Upper lobe of left lung (tissue), 6 donors: Measurements from ENCODE around the gene COA5. TPM values are rescaled to one million over a fixed set of nuclear protein-coding genes. Genes with fewer than 3 reads are reported as not detected.

ENCODE experiments used
- ATAC-seq, 2 donors: fragments of 200-7000 bp; cut with Tn5 transposase; one replicate each; pipeline ENCODE4 v1.9.1; 2022; ENCODE audit warnings: mild to moderate bottlenecking in 2 of 2, moderate library complexity in 2 of 2; ENCODE audit not compliant: low FRiP score in 2 of 2
- DNase-seq, 2 donors: peaks; one replicate each; pipeline ENCODE4 v3.0.0-alpha.2; 2019 to 2020
- H3K27ac ChIP-seq, 4 donors: fragments of 200-600 bp; sonication (generic); one replicate each; pipeline ENCODE4 v1.5.1; 2016 to 2019
- H3K27me3 ChIP-seq, 4 donors: fragments of 200-600 bp; sonication (generic); one replicate each; pipeline ENCODE4 v1.5.1; 2017 to 2019
- H3K36me3 ChIP-seq, 4 donors: fragments of 200-600 bp; sonication (generic); one replicate each; pipeline ENCODE4 v1.5.1; 2016 to 2019
- H3K4me1 ChIP-seq, 4 donors: fragments of 200-600 bp; sonication (generic); one replicate each; pipeline ENCODE4 v1.5.1; 2018 to 2019
- H3K4me3 ChIP-seq, 4 donors: fragments of 200-600 bp; sonication (generic); one replicate each; pipeline ENCODE4 v1.5.1; 2017 to 2019; ENCODE audit warnings: mild to moderate bottlenecking in 2 of 4, moderate library complexity in 1 of 4
- H3K9me3 ChIP-seq, 4 donors: fragments of 200-600 bp; sonication (generic); one replicate each; pipeline ENCODE4 v1.5.1; 2018 to 2019
- EP300 ChIP-seq, 4 donors: sonication (generic); formaldehyde crosslinking; IDR thresholded peaks; one replicate each; pipeline ENCODE4 v1.5.1; 2017; ENCODE audit warnings: antibody characterized with exemption in 4 of 4, control low read depth in 2 of 4
- POLR2A ChIP-seq, 4 donors: fragments of 450-650 bp; IDR thresholded peaks; one replicate each; pipeline ENCODE4 v1.5.1; 2016 to 2017; ENCODE audit warnings: antibody characterized with exemption in 4 of 4, mild to moderate bottlenecking in 2 of 4
- POLR2AphosphoS5 ChIP-seq, 2 donors: sonication (generic); formaldehyde crosslinking; IDR thresholded peaks; one replicate each; pipeline ENCODE4 v1.5.1; 2017; ENCODE audit warnings: antibody characterized with exemption in 2 of 2
- WGBS, 2 donors: methylation state at CpG; one replicate each; pipeline ENCODE4 v1.1.5; 2017 to 2018; 5-methylcytosine and 5-hydroxymethylcytosine counted together
- total RNA-seq, 6 donors: library from RNA; depleted of rRNA in 4 of 6; stranded (reverse); fragments of >200 nt in 4 of 6; gene quantifications; one replicate each; pipeline versions ENCODE4 v1.1.0 to v1.2.1, GENCODE V29; 2016 to 2021
- TF ChIP-seq, protein P1 (sequence below), 6 experiments: fragments of 450-650 bp in 4 of 6; fragments of 200-600 bp in 2 of 6; sonication (generic) in 2 of 6; IDR thresholded peaks; one replicate each; pipeline ENCODE4 v1.5.1; 2016 to 2019; ENCODE audit warnings: antibody characterized with exemption in 6 of 6
- donor health status: DM: no; HTN: no; CAD: no; lungs with moderate emphysema.
- donor health status: DM: no; HTN: yes; CAD: no; lungs with severe emphysema.

The COA5 gene
- total RNA-seq, 6 donors from 2014 or later: 22.8 to 37.7 (median 27.0) TPM

DNA sequence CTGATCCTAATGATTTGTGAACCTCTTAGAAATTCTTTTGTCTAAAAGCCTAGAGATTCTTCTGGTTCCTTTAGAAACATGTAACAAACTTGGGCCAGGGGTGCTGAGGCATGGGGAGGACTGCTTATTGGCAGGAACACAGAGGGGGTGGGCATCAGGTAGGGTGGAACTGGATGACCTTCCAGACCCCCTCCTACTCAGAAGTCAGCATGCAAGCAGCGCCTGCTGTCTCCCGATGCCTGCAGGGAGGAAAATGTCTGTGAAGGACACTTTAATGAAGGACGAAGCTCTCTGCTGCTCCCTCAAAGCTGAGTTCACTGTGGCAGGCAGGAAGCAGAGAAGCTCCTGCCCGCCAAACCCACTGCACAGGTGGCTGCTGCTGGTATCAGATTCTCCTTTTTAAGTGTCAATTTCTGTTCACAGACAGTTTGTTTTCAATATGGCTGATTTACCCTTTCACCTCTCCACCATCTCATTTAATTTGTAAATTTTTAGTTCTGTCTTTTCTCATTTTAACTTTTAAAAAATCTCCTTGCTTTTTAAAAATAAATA is 19.4 kb downstream of the COA5 start:
- TF ChIP-seq POLR2AphosphoS5 (IDR thresholded peaks at IDR 0.05): no peak
- TF ChIP-seq, protein P1, sequence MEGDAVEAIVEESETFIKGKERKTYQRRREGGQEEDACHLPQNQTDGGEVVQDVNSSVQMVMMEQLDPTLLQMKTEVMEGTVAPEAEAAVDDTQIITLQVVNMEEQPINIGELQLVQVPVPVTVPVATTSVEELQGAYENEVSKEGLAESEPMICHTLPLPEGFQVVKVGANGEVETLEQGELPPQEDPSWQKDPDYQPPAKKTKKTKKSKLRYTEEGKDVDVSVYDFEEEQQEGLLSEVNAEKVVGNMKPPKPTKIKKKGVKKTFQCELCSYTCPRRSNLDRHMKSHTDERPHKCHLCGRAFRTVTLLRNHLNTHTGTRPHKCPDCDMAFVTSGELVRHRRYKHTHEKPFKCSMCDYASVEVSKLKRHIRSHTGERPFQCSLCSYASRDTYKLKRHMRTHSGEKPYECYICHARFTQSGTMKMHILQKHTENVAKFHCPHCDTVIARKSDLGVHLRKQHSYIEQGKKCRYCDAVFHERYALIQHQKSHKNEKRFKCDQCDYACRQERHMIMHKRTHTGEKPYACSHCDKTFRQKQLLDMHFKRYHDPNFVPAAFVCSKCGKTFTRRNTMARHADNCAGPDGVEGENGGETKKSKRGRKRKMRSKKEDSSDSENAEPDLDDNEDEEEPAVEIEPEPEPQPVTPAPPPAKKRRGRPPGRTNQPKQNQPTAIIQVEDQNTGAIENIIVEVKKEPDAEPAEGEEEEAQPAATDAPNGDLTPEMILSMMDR (IDR thresholded peaks at IDR 0.05): no peak
- TF ChIP-seq EP300 (IDR thresholded peaks at IDR 0.05): no peak
- TF ChIP-seq POLR2A (IDR thresholded peaks at IDR 0.05): no peak
- ATAC-seq (no peak), DNase-seq (no peak)
- no peak overlapping the region for H3K27ac ChIP-seq
- H3K4me3 ChIP-seq: no peak overlapping the region
- no peaks in the 10 kb centered on the region for H3K4me1 ChIP-seq
- H3K36me3 ChIP-seq: peaks cover 0 to 35% (median 18%) of the 10 kb centered on the region in 4 donors
- no peaks in the 10 kb centered on the region for H3K27me3 ChIP-seq
- 83 to 92% methylated on average over 2 to 4 of the region's 4 CpGs for WGBS, 2 donors
- no peaks in the 10 kb centered on the region for H3K9me3 ChIP-seq

DNA sequence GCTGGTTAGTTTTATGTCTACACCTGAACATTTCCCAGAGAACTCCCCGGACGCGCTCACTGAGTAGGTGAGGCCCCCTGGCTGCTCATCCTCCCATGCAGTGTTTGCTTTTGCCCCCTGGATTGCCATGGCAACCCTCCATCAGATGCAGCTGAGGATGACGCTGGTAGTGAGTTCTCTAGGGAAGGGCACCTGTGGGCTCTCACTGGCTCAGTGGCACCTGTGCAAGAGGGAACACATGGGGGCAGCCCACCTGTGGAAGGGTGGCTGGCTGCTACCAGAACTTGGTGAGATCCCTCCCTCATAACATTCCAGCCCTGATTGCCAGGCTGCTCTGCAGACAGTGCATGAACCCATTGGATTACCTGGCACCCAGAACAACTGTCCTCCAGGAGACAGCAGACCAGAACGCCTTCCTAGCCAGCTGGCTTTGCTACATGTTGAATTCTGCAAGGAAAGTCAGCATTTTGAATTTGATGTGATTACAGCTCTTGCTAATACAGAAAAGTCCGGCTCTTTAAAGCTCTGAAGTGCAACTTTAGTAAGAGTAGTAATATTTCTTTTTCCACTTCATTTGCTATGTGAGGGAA is 21.7 kb downstream of the COA5 start:
- Histone ChIP-seq H3K27ac (no peak overlapping the region), H3K9me3 (no peaks in the 10 kb centered on the region), H3K36me3 (peaks cover 0 to 52% (median 28%) of the 10 kb centered on the region in 4 donors), H3K4me1 (no peaks in the 10 kb centered on the region), H3K27me3 (no peaks in the 10 kb centered on the region), H3K4me3 (no peak overlapping the region)
- ATAC-seq: no peak
- DNase-seq: no peak
- TF ChIP-seq EP300 (IDR thresholded peaks at IDR 0.05) (no peak), POLR2AphosphoS5 (IDR thresholded peaks at IDR 0.05) (no peak), POLR2A (IDR thresholded peaks at IDR 0.05) (no peak)
- TF ChIP-seq, protein P1 (IDR thresholded peaks at IDR 0.05): no peak
- WGBS, 2 donors: 93 to 95% methylated on average over 5 to 6 of the region's 6 CpGs

DNA sequence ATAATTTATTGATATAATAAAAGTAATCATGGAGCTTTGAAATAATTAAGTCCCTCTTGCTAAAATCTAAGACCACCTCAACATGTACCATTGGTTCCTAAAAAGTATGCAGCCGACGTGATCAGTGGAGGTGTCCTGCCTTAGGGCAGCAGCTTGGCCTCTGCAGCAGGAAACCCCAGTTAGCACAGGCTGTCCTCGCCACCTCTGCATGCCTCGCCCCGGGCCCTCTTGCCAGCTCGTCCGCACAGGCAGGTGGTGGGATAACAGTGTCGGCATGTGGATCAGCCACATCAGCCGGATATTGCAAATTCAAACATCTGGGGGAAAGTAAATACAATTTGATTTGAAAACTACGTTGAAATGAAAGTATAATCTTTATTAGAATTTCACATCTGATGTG is 22.9 kb downstream of the COA5 start:
- Histone ChIP-seq H3K4me3 (no peak overlapping the region), H3K36me3 (peaks cover 0 to 50% (median 24%) of the 10 kb centered on the region in 4 donors), H3K9me3 (no peaks in the 10 kb centered on the region), H3K4me1 (no peaks in the 10 kb centered on the region), H3K27me3 (no peaks in the 10 kb centered on the region), H3K27ac (no peak overlapping the region)
- WGBS, 2 donors: 93% methylated on average over 10 of the region's 10 CpGs
- ATAC-seq (no peak), DNase-seq (no peak)
- TF ChIP-seq EP300 (IDR thresholded peaks at IDR 0.05) (no peak), POLR2AphosphoS5 (IDR thresholded peaks at IDR 0.05) (no peak), POLR2A (IDR thresholded peaks at IDR 0.05) (no peak)
- TF ChIP-seq, protein P1 (IDR thresholded peaks at IDR 0.05): no peak

DNA sequence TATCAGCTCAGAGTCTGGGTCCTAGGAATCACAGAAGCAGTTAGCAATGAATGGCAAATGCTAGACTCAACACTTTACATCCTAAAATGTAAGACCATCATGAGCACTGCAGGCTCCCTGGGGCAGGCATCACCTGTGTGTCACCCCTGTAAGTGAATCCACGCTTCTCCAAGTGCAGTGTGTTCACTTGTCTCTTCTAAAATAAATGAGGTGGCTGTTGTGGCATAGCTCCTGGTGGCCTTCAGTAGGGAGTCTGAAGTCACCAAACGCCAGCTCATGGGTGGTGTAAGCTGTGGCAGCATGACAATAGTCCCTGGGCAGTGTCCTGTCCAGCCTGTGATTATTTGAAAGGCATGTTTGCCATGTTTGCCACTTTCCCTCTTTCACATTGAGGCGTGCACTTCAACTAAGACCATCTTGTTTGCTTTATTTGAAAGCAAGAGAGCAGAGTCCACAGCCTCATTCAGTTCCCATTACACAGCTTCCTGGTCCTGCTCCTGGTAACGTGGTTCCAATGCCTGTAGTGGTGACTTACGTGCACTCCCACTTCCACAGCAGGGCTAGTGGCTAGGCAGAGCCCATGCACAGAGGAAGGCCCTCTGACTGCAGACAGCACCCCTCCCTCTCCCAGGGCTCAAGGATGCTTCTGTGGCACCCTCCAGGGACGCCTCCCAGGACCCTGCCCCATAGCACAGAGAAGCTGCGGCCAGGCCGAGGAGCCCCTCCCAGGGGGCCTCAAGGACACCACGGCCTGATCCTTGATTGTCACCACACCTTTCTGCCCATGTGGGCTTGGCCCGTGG is 24.3 kb downstream of the COA5 start:
- DNase-seq (no peak), ATAC-seq (no peak)
- 83 to 88% methylated on average over 5 to 10 of the region's 10 CpGs for WGBS, 2 donors
- TF ChIP-seq POLR2A (IDR thresholded peaks at IDR 0.05) (no peak), EP300 (IDR thresholded peaks at IDR 0.05) (no peak), POLR2AphosphoS5 (IDR thresholded peaks at IDR 0.05) (no peak)
- TF ChIP-seq, protein P1 (IDR thresholded peaks at IDR 0.05): no peak
- no peaks in the 10 kb centered on the region for H3K9me3 ChIP-seq
- no peaks in the 10 kb centered on the region for H3K4me1 ChIP-seq
- no peak overlapping the region for H3K27ac ChIP-seq
- peaks cover 0 to 60% (median 33%) of the 10 kb centered on the region in 4 donors for H3K36me3 ChIP-seq
- H3K4me3 ChIP-seq: no peak overlapping the region
- H3K27me3 ChIP-seq: no peaks in the 10 kb centered on the region
